ENCODE measurements around the gene IFNA7.
A peak's percentile ranks its signal among the peaks of the same experiment; 100 is the strongest.
"Not testable (repeated sequence)": the region's sequence is repeated elsewhere in the genome, so short reads cannot be mapped to it uniquely, and the experiment has no call there.

IFNA7 gene

GRCh38 chr9:21174671-21175070 is 27.3 kb downstream of the IFNA7 start:
- FAIRE-seq, result no peak

GRCh38 chr9:21172156-21172555 is 29.8 kb downstream of the IFNA7 start:
- FAIRE-seq, result no peak

GRCh38 chr9:21171351-21171750 is 30.7 kb downstream of the IFNA7 start:
- no peak for FAIRE-seq

GRCh38 chr9:21166560-21166959 is 35.4 kb downstream of the IFNA7 start, which contains the start of gene IFNA21:
TSS of gene IFNA21 (minus strand) at chr9:21166660. CDS start at chr9:21166612, 48 bp downstream.
- FAIRE-seq, result not testable (repeated sequence)

- FAIRE-seq, result peak; percentile 91
Measured at GRCh38 chr9:21165516-21165915, 36.5 kb downstream of the IFNA7 start.

GRCh38 chr9:21160178-21160577 is 41.8 kb downstream of the IFNA7 start:
- FAIRE-seq, result no peak

- FAIRE-seq, result no peak
Measured at GRCh38 chr9:21155501-21155900, 46.5 kb downstream of the IFNA7 start.

- FAIRE-seq, result no peak
Measured at GRCh38 chr9:21154018-21154608, 47.9 kb downstream of the IFNA7 start.

- no peak for FAIRE-seq
Measured at GRCh38 chr9:21153336-21154017, 48.5 kb downstream of the IFNA7 start.
